Measurements from ENCODE around the gene TRIM66.

TRIM66 gene

GRCh38 chr11:8682303-8683114, at the start of gene TRIM66, which contains the start of gene RPL27A:
Gene TRIM66 (minus strand): TSS chr11:8682665. CDS start chr11:8672274, 10,391 bp downstream.
Gene RPL27A (plus strand): TSS chr11:8682792. CDS start chr11:8682814, 22 bp downstream.
- peak; percentile 97 for DNase-seq

DNA sequence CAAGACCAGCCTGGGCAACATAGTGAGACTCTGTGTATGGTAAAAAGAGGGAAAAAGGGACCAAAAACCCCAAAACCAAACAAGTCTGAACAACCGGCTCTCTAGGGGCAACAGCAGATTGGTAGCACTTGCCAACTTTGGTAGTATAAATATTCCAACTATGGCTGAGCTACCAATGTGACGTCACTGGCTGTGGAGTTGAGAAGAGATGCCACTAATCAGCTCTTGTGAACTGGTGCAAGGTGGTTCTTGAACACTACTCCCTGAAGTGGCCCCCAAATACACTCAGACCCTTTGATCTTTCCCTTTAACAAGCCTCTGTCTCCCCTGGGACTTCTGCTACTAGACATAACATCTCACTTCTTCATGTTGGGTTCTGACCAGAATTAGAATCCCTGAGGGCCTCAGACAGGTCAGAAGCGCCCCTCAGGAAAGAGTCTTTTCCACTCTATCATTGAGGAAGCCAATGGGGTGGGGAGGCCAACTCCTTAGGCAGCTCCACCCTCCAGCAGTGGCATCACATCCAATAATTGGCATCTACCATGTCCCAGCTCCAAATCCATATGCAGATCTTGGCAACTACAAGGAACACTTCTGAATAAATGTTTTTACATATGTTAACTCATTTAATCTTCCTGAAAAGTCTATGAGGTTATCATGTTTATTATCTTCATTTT, 49.3 kb upstream of the TRIM66 start:
- DNase-seq, result no peak

DNA sequence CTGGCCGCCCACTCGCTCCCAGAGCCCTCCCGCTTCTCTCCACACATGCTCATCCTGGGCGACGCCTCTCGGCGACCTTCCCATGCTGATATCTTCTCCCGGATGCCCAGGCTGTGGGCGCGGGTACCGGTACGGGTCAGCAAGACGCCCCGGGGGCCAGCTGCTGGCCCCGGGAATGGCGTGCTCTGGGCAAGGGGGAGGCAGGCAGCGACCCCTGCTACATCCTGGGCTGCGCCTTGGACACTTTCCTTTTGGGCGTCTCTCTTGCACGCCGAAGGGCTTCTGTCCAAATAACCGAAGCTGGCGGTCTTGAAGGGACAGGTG, 48.2 kb upstream of the TRIM66 start:
- no peak for DNase-seq

DNA sequence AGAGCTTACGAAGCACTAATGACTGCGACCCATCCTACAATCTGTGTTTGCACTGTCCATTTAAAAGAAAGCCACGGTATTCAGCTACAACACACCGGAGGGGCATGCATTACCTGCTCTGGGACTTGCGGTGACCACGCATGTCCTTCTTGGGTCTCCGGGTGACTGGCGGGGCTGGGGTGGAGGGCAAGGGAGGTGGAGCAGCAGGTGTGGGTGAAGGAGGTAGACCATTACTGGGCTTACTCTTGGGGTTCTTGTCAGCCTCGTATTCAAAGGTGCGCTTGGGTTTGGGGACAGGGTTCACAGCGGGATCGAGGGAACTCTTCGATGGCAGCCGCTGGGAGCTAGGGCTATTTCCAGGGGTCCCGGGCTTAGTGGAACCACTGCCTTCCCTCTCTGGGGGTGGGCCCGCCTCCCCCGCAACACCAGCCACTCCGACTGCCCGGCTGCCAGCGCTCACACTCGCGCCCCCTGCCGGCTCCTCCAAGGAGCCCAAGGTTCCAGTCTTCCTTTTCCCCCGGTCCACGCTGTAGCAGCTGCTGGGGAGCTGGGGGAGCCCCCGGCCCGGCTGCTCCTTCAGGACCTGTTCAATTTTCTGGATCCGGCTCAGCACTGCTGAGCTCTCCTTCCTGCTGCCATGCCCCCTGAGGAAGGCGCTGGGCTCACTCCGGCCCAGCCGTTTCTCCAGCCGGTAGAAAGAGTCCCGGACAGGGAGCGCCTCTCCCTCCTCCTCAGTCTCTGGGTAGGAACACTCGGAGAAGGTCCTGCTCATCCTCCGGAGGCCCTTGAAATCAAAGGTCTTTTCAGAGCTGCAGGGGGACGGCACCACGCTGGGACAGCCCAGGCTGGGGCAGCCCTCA, 47.6 kb upstream of the TRIM66 start:
- DNase-seq, result no peak

- no peak for DNase-seq
Measured at GRCh38 chr11:8729067-8729466, 46.6 kb upstream of the TRIM66 start.

- DNase-seq, result no peak
Measured at GRCh38 chr11:8728563-8728962, 46.1 kb upstream of the TRIM66 start.

GRCh38 chr11:8726395-8726794, 43.9 kb upstream of the TRIM66 start:
- no peak for DNase-seq

DNA sequence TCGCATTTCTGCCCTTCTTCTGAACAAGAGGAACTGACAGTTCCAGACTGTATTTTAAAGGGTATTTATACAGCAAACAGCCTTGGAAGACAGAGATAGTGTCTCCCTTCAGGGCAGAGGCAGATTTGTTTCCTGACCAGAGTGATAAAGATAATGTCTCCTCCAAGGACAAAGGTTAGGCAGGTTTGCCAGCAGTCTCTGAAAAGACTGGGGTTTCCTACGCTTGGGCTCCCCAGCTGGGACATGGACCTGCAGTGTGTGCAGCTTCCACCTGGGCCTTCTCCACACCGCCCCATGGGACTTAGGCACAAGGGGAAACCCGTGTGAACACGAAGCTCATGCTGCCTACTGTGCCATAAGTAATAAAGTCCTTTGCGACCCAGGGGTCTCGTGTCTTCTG, 42.2 kb upstream of the TRIM66 start:
- no peak for DNase-seq

DNA sequence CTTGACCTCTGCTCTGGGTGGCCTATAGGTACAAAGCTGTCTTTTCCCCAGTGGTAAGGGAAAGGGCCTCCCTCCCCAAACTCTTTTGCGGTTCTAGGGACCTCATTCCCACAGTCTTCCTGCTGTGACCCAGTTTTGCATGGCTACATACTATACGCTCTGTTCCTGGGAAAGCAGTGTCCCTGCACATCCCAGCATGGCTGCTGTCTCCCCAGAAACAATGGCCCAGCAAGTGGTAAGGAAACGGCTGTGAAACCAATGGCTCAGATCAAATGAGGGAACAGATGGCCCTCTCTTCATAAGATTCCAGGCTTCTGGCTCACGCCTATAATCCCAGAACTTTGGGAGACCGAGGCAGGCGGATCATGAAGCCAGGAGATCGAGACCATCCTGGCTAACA, 41.2 kb upstream of the TRIM66 start:
- no peak for DNase-seq

DNA sequence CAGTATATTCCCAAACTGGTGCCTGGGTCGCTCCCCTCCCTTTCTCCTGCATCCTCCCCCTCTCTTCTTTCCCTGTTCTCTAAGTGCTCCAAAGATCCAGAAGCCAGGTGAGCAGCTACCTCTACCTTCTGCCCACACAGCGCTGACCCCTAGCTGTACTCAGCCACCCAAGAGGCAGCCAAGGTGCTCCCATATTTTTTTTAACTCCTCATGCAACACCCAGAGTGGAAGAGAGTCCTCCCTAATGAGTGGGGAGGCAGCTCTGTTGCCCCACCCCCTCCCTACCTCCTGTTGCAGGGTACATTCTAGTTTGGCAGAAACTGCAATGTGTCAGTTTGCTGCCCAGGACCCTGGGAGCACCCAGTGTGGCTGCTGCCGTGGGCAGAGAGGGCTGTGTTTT, 40.3 kb upstream of the TRIM66 start:
- DNase-seq, result no peak

DNA sequence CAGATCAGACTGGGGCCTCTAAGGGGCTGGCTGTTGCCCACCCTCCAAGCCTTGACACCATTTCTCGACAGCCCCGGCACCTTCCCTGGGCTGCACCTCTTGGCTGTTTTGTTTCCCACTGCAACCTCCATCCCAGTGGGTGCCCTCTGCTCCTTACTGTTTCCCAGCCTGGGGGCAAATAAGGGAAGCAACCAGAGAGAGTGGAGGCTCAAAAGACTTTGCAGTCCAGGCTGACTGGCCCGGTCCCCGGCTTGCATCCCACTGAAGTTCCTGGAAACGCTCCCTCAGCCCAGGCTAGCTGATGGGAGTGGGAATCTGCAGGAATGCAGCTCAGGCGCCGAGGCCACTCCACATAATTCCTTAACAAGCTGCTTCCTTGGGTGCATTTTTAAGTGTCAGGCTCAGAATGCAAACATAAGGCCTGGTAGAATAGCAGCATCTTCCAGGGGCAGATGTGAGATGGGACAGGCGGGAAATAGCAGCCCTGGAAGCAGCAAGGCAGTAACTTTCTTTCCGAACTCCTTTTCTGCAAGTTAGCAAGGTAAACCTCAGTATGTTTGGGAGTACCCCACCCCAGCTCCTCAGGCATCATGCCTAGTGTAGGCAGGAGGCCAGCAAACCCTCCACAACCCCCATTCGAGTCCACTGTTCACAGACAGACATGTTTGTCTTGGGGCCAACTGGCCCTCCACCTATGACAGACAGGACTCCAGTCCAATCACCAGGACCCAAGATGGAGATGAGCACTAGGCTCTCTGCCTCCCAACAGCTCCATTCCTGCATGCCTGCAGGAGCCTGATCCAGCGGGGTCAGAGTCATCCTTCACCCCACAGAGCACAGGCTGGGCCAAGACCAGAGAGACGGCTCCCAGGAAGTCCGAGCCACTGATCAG, 39.4 kb upstream of the TRIM66 start:
- DNase-seq, result no peak

DNA sequence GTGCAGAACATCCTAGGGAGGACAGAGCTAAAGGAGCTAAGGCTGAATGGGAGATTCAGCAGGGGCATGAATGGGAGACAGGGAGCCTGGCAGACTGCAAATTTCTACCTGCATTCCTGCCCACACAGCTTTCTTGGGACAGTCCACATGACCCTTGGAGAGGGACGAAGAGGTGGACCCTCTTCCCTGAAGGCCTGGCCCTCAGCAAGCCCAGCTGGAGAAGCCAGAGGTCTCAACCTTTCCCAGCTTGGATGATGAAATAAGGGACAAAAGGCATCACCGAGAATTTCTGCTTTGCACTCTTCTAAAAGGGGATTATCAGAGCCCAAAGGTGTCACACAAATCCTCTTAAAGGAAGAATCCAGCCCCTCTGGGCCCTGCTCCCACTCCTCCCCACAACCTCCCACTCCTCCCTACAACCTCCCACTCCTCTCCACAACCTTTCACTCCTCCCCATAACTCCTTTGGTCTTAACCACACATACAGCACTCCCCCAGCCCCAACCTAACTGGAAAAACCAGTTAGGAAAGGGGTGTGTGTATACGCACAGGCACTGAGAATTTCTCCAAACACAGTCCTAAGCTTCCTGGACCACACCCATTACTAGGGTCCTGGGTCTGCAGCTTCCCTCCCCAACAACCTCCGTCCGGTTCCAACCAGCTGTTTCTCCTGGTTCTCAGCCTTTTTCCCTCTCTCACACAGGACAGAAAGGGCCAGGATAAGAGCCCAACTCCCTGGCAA, 38.6 kb upstream of the TRIM66 start:
- DNase-seq, result no peak

GRCh38 chr11:8720352-8720751, 37.9 kb upstream of the TRIM66 start:
- DNase-seq, result no peak

DNA sequence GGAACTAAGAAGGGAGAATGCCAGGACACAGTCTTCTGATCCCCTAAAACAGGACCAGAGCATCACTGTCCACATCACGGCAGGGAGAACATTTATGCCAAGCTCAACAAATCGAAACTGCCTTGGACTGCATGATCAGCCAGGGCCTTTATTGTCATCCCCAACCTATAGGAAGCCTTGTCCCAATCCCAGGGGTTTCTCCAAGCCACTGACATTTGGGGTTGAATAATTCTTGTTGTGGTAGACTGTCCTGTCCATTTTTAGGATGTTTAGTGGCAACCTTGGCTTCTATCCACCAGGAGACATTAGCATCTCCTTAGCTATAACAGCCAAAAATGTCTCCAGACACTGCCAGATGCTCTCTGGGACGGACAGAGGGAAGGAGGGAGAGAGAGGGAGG, 37.3 kb upstream of the TRIM66 start:
- no peak for DNase-seq

- no peak for DNase-seq
Measured at GRCh38 chr11:8719211-8719649, 36.8 kb upstream of the TRIM66 start.

DNA sequence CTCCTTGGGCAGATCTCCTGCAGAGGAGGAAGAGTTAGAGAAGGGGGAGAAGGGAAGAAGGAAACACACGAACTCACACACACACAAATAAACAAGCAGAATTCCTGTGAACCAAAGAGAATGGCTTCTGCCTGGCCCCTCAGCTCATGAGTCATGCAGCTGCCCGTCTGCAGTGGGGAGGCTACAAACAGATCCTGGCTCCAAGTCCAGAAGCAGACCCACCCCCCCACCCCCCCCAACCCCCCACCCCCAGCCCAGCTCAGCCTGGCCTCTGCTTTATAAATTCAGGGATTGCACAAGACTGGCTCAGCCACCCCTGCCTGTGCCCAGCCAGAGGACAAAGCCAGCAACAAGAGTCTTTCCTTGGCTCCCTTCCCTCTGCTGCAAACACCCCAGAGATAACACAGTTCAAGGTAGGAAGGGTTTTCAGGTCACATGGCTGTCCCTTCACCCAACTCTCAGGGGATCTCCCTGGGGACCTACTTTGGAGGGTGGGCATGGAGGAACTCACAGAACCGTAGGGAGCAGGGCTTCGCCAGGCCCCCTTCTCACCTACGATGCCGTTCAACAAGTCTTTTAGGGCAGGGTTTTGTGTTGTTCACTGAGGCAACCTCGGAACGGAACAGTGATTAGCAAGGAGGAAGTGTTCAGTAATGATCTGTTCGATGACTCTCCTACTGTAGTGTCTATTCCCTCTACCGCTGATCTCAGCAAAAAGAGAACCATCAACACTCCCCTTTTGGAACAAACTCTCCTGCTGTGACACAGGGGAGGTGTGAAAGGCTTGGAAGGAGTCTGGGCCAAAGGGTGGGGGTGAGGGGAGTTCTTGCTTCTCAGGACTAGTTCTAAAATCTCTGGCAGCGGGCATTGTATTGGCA, 35.6 kb upstream of the TRIM66 start:
- no peak for DNase-seq

- DNase-seq, result no peak
Measured at GRCh38 chr11:8717544-8717875, 35.0 kb upstream of the TRIM66 start.

- DNase-seq, result no peak
Measured at GRCh38 chr11:8715501-8715900, 33.0 kb upstream of the TRIM66 start.

DNA sequence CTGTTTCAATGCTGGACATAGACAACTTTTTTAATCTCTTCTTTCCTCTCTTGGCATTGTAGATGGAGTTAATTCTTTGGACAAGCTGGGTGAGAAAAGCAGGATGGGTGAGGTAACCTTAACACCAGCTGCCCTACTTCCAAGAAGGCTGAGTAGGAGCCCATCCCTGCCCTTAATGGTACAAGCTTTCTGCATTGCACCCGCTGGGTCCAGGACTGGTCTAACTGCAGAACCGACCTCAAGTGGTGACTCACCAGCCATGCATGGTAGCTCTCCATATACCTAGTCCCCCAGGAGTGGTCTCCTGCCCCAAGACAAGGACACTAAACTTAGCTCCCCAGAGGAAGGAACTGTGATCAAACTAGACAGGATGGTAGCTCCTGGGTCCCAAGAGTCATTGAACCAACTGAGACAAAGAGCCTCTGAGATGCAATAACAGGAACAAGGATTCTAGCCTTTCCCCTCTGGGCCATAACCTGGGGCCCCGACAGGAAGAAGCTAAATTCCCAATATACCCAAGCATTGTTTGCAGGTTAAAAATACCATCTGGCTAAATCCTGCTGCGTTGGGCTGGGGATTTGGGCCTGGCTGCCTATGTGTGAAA, 32.3 kb upstream of the TRIM66 start:
- no peak for DNase-seq

DNA sequence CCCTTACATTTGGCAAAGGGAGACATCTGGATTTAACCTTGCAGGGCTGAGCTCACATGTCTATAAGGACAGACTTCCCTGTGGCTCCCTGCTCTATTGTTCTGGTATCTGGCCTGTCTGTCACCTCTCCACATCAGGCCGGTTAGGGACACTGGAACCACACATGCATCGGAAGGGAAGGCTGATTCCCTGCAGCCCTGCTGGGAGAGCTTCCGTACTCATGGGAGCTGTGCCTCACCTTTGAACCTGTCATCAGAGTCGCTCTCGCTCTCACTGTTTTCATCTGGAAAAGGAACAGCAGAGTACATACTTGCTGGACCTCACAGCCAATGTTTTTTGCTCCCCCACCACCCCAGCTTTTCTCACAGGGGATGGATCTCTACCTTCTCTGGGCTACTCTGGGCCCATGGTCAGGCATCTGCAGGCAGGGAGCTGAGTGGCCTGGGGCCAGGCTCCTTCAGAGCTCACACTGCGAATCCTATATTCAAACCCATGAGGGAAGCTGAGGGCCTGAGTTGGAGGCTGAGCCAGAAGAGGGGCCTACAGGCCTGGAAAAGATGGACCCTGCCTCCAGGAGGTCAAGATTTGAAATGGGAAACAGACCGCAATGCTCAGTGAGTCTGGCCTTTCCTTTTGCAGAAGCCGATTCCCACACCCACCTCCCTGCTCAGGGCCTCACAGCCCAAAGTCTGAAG, 31.4 kb upstream of the TRIM66 start:
- DNase-seq, result no peak
